NCI-H510A (cell line): ENCODE measurements around the gene PLEKHG4B.
"Not testable (repeated sequence)": the region's sequence is repeated elsewhere in the genome, so short reads cannot be mapped to it uniquely, and the experiment has no call there.

ENCODE experiments used
- DNase-seq: peaks from one replicate; lab custom pipeline; 2025; lab: John Stamatoyannopoulos, UW

PLEKHG4B gene

DNA sequence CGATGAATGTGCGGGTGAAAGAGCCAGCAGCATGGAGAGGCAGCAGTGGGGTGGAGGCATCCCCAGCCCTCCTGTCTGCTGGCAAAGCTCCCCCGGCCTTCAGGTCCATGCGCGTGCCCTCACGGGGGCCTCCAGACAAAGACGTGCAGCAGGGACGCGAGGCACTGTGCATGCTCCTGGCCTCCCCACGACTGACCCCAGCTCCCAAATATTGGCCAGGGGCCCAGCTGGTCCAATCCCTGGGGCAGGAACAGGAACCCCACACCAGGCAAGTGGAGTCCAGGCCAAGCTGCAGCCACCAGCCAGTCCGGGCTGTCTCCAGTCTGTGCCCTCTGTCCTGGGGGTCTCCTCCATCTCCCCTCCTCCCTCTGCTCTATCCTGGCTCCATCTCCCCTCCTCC lies 65.8 kb downstream of the PLEKHG4B start:
- no peak for DNase-seq

DNA sequence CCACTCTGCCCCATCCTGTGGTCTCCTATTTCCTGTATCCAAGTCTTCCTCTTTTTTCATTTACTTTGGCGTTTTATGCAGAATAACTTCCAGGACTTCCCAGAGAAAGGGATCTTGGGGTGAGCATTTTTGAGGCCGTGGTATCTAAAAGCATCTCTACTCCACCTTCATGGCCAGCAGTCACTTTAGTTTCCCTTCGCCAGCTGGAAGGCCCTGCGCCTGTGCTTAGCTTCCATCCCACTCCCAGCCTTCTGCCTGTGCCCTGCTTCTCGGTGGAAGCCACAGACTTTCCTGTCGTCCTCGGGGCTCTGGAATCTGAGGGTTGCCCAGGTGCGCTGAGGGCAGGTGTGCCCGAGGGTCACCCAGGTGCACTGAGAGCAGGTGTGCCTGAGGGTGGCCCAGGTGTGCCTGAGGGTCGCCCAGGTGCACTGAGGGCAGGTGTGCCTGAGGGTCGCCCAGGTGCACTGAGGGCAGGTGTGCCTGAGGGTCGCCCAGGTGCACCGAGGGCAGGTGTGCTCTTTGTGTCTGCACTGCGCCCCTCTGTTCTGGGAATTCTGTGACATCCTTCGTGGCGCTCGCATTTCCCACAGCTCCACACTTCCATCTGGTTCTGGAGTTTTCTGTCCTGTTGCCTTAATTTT lies 67.0 kb downstream of the PLEKHG4B start:
- DNase-seq: no peak

DNA sequence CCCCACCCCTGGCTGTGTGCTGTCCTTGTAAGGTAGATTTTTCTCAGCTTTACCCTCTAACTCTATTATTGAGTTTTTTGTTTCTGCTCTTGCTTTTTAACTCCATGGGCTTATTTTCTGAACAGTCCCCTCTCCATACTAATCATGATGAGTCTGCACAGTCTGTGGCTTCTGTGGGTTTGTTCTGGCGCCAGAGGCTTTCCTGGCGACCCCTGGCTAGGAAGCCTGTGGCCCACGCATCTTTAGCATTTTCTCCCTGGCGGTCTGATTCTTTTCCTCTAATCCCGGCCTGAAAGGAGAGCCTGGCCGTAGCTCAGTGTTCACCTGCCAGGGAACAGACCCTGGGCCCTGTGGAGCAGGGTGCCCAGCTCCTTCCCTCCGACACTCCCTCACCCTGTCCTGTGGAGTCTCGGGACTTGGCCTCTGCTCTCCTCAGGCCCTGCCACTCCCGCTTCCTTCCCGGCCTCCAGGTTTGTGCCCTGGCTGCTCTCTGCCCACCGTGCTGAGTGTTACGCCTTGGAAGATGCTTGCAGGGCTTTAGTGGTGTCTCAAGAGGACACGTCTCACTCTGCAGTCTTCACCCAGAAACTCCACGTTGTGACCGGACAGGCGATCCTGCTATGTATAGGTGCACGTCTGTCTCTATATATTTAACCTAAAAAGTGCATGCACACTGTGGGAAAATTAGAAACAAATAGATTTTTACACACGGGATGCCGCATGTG lies 67.6 kb downstream of the PLEKHG4B start:
- no peak for DNase-seq

DNA sequence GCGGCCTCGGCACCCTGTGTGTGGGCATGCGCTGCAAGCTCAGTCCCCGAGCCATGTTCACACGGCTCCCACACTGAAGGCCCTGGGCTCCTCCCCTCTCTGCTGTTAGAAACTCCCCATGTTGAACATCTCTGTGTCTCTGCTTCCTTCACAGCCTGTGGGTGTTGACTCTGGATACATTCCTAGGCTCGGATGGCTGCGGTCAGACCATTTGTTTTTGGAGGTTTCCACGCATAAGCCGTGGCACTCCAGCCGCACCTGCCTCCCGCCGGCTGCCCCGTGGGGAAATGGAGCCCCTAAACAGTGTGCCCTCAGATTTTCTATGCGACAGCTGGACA lies 68.2 kb downstream of the PLEKHG4B start:
- DNase-seq: no peak

DNA sequence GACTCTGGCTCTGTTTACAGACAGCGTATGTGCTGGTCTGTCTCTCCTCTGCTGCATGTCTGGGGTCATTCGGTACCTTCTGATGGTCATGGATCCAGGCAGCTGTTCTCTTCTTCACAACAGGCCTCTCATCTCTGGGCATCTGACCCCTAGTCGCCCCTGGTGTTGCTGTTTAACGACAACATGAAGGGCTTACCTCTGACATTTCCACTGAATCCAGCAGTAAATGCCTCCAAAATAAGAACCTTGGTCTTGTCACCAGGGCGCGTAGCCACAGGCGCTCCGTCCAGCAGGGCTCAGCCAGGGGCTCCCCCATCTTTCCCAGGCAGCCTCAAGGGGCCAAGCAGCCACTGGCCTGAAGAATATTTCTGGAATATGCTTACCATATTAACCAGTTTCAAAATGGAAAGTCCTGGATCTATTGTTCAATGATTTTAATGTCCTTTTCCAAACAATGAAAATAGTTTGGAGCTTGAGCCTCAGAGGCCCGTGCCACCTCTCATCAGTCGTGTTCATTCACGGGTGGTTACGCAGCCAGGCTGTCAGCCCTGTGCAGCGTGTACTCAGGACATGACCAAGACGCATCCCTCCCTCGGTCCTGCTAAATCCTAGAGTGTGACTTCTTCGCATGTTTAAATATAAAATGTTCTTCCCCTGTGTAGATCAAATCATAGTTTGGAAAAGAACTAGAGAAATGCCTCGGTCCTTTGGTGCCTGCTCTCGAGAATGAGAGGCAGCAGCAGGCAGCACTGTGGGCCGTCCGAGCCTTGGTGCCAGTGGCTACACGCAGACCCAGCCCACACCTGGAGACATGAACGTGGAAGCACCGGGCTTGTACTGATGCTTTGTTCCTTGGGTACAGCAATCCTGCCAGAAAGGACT lies 69.2 kb downstream of the PLEKHG4B start:
- DNase-seq: no peak

DNA sequence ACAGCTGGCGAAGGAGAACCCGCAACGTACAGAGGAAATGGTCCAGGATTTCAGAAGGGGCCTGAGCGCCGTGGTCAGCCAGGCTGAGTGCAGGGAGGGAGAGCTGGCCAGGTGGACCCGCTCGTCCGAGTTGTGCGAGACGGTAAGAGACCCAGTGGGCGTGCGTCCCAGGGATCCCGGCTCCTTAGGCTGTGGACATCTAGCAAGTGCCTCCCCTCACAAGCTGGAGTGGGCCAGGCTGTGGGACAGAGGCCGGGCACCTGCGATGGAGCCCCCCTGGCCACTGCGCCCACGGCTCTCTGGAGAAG lies 69.8 kb downstream of the PLEKHG4B start:
- DNase-seq: no peak

- no peak for DNase-seq
Measured at GRCh38 chr5:162190-162564, 70.2 kb downstream of the PLEKHG4B start.

- no peak for DNase-seq
Measured at GRCh38 chr5:162565-163337, 70.8 kb downstream of the PLEKHG4B start.

- no peak for DNase-seq
Measured at GRCh38 chr5:163338-163620, 71.3 kb downstream of the PLEKHG4B start.

- no peak for DNase-seq
Measured at GRCh38 chr5:163841-164240, 71.9 kb downstream of the PLEKHG4B start.

DNA sequence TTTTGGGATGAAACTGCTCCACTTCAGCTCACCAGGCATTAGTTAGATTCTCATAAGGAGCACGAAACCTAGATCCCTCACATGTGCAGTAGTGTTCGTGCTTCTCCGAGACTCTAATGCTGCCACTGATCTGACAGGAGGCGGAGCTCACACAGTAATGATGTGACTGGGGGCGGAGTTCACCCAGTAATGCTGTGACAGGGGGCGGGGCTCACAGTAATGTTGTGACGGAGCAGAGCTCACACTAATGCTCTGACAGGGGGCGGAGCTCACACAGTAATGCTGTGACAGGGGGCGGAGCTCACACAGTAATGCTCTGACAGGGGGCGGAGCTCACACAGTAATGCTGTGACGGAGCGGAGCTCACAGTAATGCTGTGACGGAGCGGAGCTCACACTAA lies 72.3 kb downstream of the PLEKHG4B start:
- DNase-seq: no peak

GRCh38 chr5:164783-165182 lies 72.8 kb downstream of the PLEKHG4B start:
- not testable (repeated sequence) for DNase-seq

DNA sequence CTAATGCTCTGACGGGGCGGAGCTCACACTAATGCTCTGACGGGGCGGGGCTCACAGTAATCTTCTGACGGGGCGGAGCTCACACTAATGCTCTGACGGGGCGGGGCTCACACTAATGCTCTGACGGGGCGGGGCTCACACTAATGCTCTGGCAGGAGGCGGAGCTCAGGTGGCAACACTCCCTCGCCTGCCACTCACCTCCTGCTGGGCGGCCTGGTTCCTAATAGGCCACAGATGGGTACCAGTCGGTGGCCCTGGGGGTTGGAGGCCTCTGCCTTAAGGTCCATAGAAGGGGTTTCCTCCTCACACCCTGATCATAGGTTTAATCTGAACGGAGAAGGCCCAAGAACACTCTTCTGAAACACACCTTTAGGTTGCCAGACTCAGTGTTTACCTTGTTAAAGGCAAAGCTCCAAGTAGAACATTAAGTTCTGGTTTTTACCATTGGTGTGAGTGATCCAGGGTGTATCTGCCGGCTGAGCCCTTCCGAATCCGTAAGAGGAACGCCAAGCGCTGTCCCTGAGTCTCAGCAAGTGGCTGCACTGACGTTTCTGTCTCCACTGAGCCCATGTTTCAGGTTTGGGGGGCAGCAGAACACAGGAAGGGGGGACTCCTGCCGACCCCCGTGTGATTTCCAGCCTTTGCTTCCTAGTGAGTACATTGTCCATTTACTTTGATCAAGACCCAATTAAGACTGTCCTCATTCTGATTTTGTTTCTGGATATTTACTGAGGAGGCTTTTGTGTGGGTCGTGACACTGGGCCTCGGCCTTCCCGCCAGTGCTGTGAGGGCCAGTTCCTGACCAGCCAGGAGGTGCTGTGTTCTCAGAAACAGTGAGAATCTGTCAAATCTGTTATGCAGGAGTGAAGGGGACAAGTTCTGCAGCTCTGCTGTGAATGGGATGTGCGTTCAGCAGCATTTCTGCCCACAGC lies 74.7 kb downstream of the PLEKHG4B start:
- DNase-seq: no peak

DNA sequence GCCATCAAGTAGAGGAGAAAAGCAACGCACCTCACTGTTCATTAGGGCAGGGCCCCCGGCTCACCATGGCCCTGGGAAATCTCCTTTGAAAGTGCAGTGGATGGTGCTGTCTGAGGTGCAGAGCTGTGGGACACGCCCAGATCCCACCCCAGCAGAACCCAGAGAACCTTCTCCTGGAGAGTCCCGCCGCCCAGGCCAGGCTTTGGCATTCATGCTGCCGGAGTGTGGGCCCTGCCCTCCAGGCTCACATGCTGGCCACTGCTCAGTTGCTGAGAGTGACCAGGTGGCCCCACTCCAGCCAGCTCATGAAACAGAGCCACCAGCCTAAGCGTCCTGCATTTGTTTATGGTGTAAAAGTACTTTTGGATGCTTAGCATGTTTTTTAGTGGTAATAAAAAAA lies 75.5 kb downstream of the PLEKHG4B start:
- DNase-seq: no peak

DNA sequence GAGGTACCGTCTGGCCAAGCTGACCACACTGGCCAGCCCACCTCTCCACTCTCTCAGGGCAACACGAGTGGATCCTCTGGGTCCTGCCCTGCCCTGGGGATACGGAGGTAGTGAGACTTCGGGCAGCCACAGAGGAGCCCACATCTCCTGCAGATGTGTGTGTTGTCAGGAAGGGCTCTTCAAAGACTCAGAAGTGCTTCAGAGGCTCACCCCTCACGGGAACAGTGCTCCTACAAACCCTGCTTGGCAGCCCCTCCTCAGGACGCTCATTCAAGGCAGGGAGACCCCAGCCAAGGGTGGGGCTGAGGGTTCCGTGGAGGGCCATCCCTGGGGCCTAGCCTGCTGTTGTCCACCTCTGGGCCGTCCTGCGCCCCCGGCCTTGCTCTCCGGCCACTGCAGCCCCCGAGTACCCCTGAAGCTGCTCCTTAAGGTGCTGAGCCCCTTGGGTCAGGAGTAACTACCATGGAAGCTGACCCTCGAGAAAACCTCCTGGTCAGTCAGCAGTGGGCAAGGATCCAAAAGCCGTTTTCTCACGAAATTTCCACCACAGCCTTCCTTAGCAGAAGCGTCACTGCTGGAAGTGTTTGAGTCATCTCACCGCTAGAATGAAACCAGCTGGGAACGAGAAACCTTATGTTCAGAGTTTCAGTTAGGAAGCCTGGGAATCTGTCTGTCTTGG lies 76.2 kb downstream of the PLEKHG4B start:
- no peak for DNase-seq

DNA sequence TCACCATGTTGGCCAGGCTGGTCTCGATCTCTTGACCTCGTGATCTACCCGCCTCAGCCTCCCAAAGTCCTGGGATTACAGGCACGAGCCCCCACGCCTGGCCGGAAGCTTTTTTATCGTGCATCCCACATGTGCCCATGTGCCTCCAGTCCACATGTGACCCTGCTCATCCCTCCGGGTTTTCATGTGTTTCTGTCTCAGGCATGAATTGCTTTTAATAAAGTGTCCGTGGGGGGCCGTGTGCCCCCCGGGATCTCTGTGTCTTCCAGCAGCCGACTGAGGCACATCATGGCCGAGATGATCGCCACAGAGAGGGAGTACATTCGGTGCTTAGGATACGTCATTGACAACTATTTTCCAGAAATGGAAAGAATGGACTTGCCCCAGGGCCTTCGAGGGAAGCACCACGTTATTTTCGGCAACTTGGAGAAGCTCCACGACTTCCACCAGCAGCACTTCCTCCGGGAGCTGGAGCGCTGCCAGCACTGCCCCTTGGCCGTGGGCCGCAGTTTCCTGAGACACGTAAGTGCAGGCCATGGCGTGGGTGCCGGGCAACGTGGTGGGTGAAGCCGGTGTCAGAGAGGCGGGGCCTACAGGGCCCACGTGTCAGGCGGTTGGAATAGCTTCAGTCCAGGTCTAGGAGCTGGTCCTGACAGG lies 77.2 kb downstream of the PLEKHG4B start:
- no peak for DNase-seq

- no peak for DNase-seq
Measured at GRCh38 chr5:169728-170094, 77.7 kb downstream of the PLEKHG4B start.

DNA sequence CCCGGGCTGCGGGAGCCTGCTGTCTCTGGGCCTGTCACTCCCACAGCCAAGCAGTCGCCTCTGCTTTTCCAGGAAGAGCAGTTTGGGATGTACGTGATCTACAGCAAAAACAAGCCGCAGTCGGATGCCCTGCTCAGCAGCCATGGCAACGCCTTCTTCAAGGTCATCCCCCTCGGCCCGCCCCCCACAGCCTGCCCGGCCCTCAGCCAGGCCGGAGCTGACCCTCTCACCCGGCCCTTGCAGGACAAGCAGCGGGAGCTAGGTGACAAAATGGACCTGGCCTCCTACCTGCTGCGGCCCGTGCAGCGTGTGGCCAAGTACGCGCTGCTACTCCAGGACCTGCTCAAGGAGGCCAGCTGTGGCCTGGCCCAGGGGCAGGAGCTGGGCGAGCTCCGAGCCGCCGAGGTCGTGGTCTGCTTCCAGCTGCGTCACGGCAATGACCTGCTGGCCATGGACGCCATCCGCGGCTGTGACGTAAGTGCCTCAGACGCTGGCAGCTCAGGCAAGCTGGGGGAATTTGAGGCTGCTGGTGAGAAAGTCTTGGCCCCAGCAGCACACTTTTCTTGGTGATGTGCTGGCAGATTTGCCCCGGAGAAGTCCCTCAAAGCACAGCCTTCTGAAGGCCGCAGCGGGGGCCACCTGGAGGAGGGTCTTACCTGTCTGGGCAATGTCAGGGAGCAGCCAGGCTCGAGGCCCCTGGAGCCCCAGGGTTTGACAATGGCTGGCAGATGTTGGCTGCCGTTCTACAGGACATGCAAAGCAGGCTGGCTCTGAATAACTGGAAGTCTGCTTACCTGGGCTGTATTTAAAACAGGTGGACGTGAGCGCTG lies 79.2 kb downstream of the PLEKHG4B start:
- DNase-seq: no peak

GRCh38 chr5:171801-172331 lies 79.9 kb downstream of the PLEKHG4B start:
- DNase-seq: no peak
